RCC 7860 (cell line): ENCODE results near the gene CST6.
"Not testable (repeated sequence)": the region's sequence is repeated elsewhere in the genome, so short reads cannot be mapped to it uniquely, and the experiment has no call there.

Experiments
- DNase-seq: peaks from one replicate; pipeline ENCODE4 v3.0.0-alpha.2; 2015; ENCODE audit warnings: low spot score
- FAIRE-seq: peaks from 2 replicates; lab custom pipeline; 2012; peaks lifted over from hg19 to GRCh38; lab: Jason Lieb, UNC

The CST6 gene

DNA sequence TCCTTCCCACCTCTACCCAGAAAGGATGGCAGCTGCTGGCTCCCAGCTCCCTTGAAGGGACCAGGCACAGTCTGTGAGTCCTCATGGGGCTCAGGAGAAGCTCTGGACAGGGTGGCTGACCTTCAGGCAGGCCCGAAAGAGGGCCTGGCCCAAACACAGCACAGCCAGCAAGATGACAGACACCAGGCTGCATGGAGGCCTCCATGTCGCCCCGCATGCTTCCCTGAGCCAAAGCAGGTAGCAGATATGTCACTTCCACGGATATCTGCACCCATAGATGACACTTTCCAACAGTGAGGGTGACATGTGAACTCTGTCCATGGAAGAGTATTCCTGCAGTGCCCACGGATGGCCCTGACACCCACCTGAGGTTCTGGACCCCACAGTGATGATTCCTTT lies 28.2 kb upstream of the CST6 start:
- FAIRE-seq (no peak), DNase-seq (no peak)

DNA sequence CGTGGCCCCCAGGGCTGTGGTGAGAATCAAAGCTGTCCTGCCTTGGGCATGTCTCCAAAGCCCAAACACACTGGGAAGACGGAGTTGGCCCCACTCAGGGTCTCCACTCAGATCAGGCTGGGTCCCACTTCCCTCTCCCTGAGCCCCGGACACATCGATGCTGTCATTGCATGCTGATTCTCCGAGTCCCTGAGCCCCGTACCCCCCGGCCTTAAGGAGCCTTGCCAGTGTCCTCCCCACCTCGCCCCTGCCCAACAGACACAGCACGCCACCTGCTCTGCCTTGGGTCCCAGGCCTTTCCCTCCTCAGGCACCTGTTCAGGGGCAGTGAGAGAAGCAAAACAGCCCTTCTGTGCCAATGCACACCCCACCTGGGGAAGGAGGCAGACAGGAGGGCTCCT lies 24.5 kb upstream of the CST6 start:
- FAIRE-seq (no peak), DNase-seq (no peak)

DNA sequence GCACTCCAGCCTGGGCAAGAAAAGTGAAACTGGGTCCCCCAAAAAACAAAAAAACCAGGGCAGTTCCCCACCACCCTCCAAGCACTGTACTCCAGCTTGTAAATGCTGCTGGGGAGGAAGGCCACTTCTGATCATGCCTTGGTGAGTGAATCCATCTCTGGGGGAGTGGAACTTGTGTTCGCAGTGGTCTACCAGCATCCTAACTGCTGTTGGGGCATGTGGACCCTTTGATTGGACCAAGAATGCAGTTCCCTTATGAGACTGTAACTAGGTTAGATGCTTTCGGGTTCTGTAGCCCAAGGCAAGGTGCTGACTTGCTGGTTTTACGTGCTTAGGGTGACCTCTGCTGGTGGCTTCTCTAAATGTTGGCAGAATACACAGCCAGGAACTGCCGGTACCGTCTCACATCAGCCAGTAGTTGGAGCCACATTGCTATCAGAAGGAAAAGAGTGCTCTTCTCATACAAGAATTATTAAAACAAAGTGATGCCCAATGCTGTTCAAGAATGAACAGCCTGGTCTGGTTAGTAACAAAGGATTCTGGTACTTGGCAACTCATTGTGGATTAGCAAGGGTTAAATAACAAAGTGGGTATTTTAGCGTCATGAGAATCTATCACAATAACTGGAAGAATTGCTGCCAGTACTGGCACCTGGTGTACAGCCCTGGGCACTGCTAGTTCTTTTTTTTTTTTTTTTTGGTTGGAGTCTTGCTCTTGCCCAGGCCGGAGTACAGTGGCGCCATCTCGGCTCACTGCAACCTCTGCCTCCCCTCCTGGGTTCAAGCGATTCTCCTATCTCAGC lies 22.8 kb upstream of the CST6 start:
- FAIRE-seq (peak; percentile 81), DNase-seq (peak; percentile 89)

DNA sequence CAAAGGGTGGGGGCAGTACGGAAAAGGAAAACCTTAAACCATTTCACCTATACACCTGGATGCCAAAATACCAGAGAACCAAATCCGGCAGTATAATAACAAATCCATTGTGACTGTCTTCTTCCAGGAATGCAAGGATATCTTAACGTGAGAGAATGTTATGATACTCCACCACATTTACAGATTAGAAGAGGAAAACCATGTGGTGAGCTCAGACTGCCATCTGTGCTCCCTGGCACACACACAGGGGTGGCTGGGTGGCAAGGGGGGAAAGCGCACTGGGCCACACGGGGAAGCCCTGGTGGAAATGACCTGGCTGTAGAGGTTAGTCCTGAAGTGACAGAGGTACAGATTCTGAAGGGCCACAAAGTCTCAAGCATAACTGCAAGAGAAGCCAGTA lies 19.8 kb upstream of the CST6 start:
- FAIRE-seq: no peak
- DNase-seq: no peak

DNA sequence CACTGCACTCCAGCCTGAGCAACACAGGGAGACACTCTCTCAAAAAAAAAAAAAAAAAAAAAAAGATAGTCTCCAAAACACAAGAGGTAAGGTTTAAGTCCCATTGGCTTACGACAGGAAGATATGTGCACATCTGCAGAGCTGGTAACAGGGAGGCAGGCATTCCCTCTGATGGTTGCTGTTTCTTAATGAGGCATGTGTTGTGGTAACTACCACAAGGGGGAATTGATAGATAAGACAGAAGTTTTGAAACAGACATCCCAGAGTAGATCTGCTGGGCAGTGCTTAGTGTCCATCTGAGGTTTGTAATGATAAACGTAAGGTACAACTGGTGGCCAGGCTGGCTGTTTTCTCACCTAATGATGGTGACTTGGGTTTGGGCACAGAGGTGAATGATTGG lies 14.5 kb upstream of the CST6 start:
- DNase-seq: no peak
- no peak for FAIRE-seq

DNA sequence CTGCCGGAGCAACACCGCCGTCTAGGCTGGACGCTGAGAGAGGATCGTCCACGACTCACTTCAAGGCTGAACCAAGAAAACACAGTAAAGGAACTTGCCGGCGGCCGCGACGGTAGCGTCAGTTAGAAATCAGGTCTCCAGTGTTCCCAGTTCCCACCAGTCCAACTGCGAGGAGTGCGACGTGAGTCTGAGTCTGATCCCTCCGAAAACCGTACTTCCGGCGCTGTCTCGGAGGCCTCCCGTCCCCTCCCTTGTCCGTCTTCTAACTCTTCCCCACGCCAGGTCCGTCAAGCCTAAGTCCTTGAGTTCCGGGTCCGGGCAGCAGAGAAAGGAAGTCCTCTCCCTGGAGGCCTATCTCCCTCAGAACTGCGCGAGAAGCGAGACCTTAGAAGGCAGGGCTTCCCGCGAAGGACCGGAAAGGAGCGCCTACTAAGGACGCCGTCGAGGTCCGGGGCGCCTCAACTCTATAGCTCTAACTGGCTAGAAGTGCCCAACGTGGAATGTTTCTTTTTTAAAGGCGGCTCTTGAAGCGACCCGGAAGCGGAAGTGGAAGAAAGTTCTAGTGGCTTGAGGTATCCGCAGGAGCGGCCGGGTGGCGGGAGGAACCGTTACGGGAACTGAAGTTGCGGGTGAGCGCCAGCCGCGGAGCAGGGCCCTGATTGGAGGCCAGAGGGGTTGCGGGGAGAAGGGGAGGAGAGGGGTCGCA lies 9.7 kb upstream of the CST6 start, which contains the start of the genes BANF1 and EIF1AD:
Gene BANF1, plus strand, starts transcription at position 562 of the 706 bp plus-strand sequence. CDS start 748 bp downstream, outside the sequence.
Gene EIF1AD, minus strand, starts transcription at position 216 of the 706 bp plus-strand sequence. CDS start 1,768 bp downstream, outside the sequence.
- DNase-seq (peak; percentile 88), FAIRE-seq (peak; percentile 15)

DNA sequence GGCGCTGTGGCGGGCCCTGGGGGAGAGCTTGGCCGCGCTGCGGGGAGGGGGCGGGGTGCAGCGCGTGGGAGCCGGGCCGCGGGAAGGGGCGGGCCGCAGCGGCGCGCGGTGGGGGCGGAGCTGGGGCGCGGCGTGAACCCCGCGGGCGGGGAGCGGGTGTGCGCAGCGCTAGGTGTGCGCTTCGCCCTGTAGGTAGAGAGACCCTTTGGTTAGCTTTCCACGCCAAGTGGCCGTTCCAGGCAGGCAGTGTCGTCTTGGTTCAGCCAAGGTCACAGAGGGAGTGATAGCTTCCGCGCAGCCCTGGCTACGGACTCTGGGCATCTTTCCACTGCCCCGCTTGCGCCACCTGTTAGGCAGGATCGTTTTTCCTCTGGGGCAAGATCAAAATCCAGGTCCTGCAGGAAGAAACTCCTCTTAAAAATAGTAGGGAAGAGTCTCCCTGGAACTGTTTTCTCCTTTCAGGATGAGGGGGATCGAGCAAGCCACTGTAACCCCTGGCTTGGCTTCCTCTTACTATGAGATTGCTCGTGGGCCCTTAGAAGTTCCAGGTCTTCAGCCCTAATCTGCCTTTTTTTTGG lies 9.1 kb upstream of the CST6 start:
- no peak for FAIRE-seq
- peak; percentile 5 for DNase-seq

DNA sequence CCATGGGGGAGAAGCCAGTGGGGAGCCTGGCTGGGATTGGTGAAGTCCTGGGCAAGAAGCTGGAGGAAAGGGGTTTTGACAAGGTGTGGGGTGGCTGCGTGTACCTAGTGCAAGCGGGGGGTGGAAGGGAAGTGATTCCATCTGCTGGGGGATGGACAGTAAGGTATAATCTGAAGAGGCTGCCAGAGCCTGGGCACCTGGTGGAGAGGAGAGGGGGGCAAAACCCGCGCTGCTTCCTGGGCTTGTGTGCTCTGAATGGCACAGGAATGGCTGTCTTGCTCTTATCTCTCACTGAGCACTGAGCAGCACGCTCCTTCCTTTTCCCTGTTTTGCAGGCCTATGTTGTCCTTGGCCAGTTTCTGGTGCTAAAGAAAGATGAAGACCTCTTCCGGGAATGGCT lies 8.5 kb upstream of the CST6 start:
- FAIRE-seq: no peak
- DNase-seq: no peak

DNA sequence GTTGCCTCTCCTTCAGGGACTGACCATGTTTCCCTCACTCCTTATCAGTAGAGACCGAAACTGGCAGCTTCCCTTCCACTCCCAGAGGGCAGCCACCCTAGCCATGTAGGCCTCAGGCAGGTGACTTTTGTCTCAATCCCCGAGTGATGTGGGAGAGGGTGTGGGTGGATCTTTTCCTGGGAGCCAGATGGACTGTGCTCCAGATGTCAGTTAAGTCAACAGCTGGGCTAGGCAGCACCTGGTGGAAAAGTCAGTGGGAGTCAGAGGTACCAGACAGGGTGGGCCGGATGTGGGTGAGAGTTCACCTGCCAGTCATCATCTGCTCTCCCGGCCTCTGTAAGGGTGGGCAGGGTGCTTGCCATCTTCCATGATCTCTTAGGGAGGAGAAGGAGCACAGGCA lies 7.6 kb upstream of the CST6 start:
- FAIRE-seq: no peak
- no peak for DNase-seq

DNA sequence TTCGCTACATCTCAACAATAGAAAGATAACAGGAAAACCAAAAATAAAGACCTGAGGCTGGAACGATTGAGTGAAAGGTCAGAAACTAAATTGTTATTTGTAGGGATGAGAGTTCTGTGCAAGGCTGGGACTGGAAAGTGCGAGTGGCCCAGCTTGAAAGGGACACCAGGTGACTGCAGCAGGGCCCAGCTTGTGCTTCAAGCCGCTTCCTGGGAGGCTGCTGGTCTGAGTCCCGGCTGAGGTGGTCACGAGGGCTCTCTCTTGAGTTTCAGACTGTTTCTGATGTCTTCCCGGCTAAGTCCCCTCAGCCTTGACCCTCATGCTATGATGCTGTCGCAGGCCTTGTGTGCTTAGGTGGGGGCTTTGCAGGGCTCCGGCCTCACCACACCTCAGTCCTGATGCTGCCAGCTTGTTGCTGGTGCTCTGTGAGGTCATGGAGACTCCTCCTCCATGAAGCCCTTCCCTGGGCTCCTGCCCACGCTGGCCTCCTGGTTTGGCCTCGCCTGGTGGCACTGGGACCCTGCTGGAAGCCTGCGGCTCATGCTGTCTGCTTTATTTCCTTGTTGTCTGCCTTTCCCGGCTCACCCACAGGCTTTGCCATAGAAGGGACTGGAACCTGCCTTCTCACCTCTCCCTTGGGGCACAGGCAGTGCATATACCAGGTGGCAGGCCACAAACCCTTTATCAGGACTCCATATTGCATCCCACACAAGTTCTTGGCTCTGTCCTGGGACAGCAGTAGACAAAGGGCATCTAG lies 5.5 kb upstream of the CST6 start:
- DNase-seq: peak; percentile 16
- FAIRE-seq: no peak

DNA sequence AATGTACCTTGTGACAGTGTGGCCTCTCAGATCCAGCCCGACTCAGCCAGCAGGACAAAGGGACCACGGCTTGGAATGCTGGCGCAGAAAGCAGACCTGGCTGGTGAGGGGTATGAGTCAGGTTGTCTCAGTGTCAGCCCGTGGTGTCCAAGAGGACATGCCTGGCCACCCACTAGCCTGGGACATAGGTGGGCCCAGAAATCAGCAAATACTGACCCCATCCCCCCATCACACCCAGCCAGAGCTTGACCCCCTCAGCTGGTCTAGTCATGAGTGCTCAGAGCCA lies 5.0 kb upstream of the CST6 start:
- no peak for FAIRE-seq

DNA sequence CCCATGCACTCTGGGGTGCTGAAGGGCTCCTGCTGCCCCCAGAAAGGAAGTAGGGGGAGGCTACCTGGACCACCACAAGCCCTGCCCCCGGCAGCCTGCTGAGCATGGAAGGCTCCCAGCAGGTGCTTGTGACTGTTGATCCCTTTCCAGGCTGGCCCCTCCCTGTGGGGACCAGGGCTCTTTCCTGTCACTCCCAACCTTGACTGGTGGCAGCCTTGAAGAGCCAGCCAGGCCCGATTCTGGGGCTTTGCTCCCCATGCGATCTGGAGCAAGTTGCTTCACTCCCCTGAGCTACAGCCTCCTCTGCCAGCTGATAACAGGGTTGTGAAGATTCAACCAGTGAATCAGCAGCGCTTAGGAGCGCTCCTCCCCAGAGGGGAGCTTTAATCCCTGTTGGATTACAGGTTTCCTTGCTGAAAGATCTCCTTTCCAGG lies 4.6 kb upstream of the CST6 start:
- FAIRE-seq (no peak), DNase-seq (no peak)

More for the DNA sequence above, 5.0 kb upstream of the CST6 start:
- DNase-seq: peak; percentile 62

DNA sequence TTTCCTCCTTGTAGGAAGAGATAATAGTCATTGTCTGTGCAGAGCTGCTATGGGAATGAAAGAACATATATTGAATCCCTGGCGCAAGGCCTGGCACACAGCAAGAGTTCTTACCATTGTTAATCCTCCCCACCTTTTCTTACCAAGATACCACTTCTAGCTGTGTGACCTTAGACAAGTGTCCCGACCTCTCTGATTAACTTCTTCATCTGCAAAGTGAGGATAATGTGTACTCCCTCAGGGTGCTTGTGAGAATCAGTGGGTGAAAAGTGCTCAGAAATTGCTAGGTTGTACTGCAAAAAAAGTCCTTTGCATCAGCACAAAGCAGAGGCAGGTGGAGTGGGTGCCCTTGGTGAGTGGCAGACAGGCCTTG lies 3.7 kb upstream of the CST6 start:
- DNase-seq (no peak), FAIRE-seq (no peak)

DNA sequence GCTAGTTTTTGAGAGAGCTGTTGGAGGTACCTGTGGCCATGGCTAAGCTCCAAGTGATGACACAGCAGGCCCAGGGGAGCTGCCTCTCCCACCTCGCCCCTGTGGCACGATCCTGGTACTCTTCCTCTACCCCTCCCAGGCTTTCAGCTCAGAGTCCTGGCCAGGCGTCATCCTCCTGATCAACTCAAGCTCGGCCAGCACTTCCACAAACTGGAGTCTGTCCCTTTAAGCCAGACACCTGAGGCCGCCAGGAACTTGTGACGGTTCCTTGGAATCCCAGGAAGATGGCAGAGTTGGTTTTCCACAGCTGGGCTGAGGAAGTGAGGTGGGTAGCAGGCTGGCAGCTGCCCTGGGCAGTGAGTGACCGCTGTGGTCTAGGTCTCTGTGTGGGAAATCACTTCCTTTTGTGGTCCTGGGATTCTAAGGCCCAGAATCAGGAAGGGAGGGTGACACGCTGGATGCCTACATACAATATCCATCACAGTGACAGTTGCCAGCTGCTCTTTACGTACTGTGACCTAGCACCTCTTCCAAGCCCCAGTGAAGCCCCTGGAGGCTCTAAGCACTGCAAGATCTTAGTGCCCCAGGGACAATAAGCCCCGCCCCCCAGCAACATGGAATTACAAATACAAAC lies 3.2 kb upstream of the CST6 start:
- DNase-seq (peak; percentile 80), FAIRE-seq (peak; percentile 33)

DNA sequence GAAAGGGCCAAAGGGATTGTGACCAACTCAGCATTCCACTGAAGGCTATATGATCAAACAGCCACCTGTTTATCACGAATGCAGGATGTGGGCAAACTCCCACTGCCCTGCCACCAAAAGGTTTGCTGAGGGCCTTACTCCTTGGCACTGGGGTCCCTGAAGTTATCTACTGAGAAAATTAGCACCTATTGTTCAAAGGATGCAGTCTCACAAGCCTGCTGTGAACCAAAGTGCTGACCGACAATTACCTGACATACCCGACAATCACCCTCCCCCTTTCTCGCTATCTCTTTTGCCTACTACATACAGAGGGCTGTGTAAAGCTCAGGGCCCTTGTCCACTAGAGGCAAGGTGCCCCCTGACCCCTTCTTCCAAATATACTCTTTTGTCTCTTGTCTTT lies 1.8 kb upstream of the CST6 start:
- not testable (repeated sequence) for DNase-seq, FAIRE-seq

DNA sequence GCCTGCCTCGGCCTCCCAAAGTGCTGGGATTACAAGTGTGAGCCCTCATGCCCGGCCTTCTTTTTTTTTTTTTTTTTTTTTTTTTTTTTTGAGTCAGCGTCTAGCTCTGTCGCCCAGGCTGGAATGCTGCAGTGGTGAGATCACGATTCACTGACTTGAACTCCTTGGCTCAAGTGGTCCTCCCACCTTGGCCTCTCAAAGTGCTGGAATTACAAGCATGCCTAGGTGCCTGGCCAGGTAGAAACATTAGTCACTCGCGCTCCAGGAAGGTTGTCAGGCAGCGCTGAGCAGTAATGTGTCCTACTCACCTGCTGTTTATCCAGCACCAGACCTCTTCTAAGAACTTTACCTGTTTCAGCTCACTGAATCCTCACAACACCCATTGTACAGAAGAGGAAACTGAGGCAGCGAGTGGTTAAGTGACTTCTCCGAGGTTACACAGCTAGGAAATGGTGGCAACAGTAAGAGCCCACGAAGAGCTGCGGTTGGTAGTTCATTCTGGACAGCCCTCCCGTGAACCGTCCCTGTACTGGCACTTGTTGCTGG lies 496 bp upstream of the CST6 start:
- peak; percentile 87 for DNase-seq
- peak; percentile 76 for FAIRE-seq

DNA sequence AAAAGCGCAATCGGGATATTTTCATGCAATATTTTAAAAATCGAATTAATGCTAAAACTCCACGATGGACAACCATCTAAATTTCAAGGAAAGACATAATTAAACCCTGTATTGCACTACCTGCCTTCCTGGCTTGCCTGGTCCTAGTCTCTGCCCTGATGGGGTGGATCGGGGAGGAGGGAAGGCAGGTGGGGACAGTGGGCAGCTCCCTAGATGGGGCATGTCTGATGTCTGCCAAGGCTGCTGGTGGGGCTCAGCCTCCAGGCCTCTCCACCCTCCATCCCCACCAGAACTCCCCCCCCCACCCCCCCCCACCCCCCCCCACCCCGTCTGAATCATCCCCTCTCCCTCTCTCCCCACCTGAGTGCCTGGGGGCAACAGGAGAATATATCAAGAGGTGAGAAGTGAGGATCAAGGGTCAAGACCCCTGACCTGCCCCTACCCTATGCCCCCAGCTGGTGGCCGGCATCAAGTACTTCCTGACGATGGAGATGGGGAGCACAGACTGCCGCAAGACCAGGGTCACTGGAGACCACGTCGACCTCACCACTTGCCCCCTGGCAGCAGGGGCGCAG lies 650 bp downstream of the CST6 start:
- DNase-seq (no peak), FAIRE-seq (no peak)

DNA sequence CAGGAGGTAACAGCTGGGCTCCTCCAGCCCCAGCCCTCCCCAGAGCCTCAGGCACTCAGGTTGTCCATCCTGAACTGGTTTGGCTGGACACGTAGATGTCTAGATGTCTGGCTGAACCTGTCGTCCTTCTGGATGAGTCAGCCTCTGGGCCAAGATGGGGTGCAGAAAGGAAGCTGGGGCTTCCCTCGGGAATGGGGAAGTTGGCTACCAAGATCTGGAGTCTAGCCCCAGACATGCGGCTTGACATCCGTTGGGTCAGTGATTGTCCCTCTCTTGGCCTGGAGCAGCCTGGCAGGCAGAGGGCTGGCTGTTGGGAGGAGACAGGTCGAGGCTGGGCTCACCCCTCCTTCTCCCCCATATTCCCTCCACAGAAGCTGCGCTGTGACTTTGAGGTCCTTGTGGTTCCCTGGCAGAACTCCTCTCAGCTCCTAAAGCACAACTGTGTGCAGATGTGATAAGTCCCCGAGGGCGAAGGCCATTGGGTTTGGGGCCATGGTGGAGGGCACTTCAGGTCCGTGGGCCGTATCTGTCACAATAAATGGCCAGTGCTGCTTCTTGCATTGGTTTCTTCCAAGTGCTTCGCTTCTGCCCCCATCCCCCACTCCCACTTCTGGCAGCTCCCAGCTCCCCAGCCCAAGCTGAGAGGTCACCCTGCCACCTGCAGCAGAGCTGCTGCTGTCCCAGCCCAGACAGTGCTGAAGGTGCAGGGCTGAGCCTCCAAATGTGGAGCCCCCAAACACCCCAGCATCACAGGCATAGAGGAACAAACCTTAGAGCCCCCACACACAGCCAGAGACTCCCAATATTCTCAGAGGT lies 1.3 kb downstream of the CST6 start:
- no peak for FAIRE-seq
- no peak for DNase-seq

DNA sequence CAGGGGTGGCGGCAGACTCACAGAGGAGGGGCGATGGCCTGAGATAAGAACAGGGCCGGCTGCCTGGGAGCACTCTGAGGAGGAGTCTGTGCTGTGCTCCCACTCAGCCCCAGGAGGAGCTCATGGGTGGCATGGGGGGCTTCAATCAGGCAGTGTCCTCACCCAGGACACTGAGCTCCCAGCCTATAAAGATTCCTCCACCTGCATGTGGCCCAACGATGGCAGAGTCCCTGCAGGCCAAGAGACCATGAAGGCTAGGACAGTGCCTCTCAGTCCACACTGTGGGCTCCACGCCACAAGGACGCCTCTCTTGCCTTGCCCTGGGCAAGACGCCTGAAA lies 1.9 kb downstream of the CST6 start:
- no peak for FAIRE-seq
- no peak for DNase-seq
